Thyroid gland (tissue), 4 donors: Measurements from ENCODE around the gene MS4A10.

Source experiments
- CTCF ChIP-seq, 6 experiments: fragments of 200-600 bp in 3 of 6; fragments of 450-650 bp in 3 of 6; sonication (generic) in 3 of 6; IDR thresholded peaks; one replicate each; pipeline ENCODE4 v1.5.1; 2016 to 2019; ENCODE audit warnings: antibody characterized with exemption in 6 of 6, mild to moderate bottlenecking in 2 of 6, inconsistent platforms in 1 of 6, moderate library complexity in 1 of 6
- POLR2A ChIP-seq, 2 donors: fragments of 450-650 bp; IDR thresholded peaks; one replicate each; pipeline ENCODE4 v1.6.1; 2017; ENCODE audit warnings: antibody characterized with exemption in 2 of 2, mild to moderate bottlenecking in 2 of 2, moderate library complexity in 1 of 2

- TF ChIP-seq CTCF (IDR thresholded peaks at IDR 0.05) (no peak), POLR2A (IDR thresholded peaks at IDR 0.05) (no peak)
Measured at GRCh38 chr11:60825790-60826189, 40.7 kb downstream of the MS4A10 start.
